Gastroesophageal sphincter (tissue), 4 donors: ENCODE results near the gene LRFN2. TPM values are rescaled to one million over a fixed set of nuclear protein-coding genes. Genes with fewer than 3 reads are reported as not detected.

Source experiments
- ATAC-seq: fragments of 150-250 bp; one replicate; pipeline ENCODE4 v1.9.1; 2016; ENCODE audit warnings: mild to moderate bottlenecking, moderate library complexity
- H3K27ac ChIP-seq, 4 donors: fragments of 200-600 bp; sonication (generic) in 3 of 4; 1 replicate in 3 of 4; 2 replicates in 1 of 4; pipeline ENCODE4 v1.5.1; 2016 to 2019
- H3K27me3 ChIP-seq: fragments of 200-600 bp; sonication (generic); one replicate; pipeline ENCODE4 v1.5.1; 2019
- H3K36me3 ChIP-seq, 2 donors: fragments of 200-600 bp; sonication (generic); one replicate each; pipeline ENCODE4 v1.5.1; 2019; ENCODE audit warnings: control low read depth in 1 of 2
- H3K4me1 ChIP-seq, 3 donors: fragments of 200-600 bp; sonication (generic); 1 replicate in 2 of 3; 2 replicates in 1 of 3; pipeline ENCODE4 v1.5.1; 2016 to 2019; ENCODE audit warnings: control low read depth in 2 of 3
- H3K4me3 ChIP-seq, 2 donors: fragments of 200-600 bp; sonication (generic); one replicate each; pipeline ENCODE4 v1.5.1; 2019; ENCODE audit warnings: mild to moderate bottlenecking in 1 of 2, moderate library complexity in 1 of 2
- H3K9me3 ChIP-seq, 3 donors: fragments of 200-600 bp; sonication (generic); one replicate each; pipeline ENCODE4 v1.5.1; 2017 to 2019; ENCODE audit warnings: control low read depth in 2 of 3
- CTCF ChIP-seq, 4 experiments: fragments of 200-600 bp in 2 of 4; fragments of 450-650 bp in 2 of 4; sonication (generic) in 1 of 4; IDR thresholded peaks; one replicate each; pipeline ENCODE4 v1.5.1; 2017 to 2019; ENCODE audit warnings: antibody characterized with exemption in 4 of 4, mild to moderate bottlenecking in 2 of 4, moderate library complexity in 2 of 4
- EP300 ChIP-seq: sonication (generic); formaldehyde crosslinking; IDR thresholded peaks from one replicate; pipeline ENCODE4 v1.6.1; 2017; ENCODE audit warnings: antibody characterized with exemption, mild to moderate bottlenecking
- POLR2A ChIP-seq, 2 donors: fragments of 450-650 bp; IDR thresholded peaks; one replicate each; pipeline ENCODE4 v1.6.1; 2017; ENCODE audit warnings: antibody characterized with exemption in 2 of 2, mild to moderate bottlenecking in 2 of 2, moderate library complexity in 1 of 2
- POLR2AphosphoS5 ChIP-seq: sonication (generic); formaldehyde crosslinking; IDR thresholded peaks from one replicate; pipeline ENCODE4 v1.6.1; 2017; ENCODE audit warnings: antibody characterized with exemption
- WGBS, 2 donors: methylation state at CpG; one replicate each; pipeline ENCODE4 v1.1.5; 2018; ENCODE audit warnings: low coverage in 1 of 2; 5-methylcytosine and 5-hydroxymethylcytosine counted together
- total RNA-seq, 4 donors: library from RNA; depleted of rRNA; stranded (reverse); fragments of >200 nt; gene quantifications; one replicate each; pipeline ENCODE4 v1.1.0, GENCODE V29; 2016

LRFN2 gene
- total RNA-seq, 4 donors from 2014 or later, result 0.13 TPM; not detected in 3

GRCh38 chr6:40535110-40535818 is 51.9 kb downstream of the LRFN2 start:
- no peaks in the 10 kb centered on the region for H3K4me1 ChIP-seq
- WGBS, 2 donors, result 100% methylated on average over 1 of the region's 3 CpGs; no CpG with 5 or more reads in 1 of the 2 donors
- peaks cover 8% of the 10 kb centered on the region for H3K27me3 ChIP-seq
- H3K9me3 ChIP-seq, result no peaks in the 10 kb centered on the region
- no peak overlapping the region for H3K4me3 ChIP-seq
- TF ChIP-seq EP300 (no peak), CTCF (IDR thresholded peaks at IDR 0.05) (no peak), POLR2AphosphoS5 (no peak), POLR2A (IDR thresholded peaks at IDR 0.05) (no peak)
- H3K27ac ChIP-seq, result no peak overlapping the region
- ATAC-seq, result no peak
- H3K36me3 ChIP-seq, result no peaks in the 10 kb centered on the region

- Histone ChIP-seq H3K4me3 (no peak overlapping the region), H3K36me3 (no peaks in the 10 kb centered on the region), H3K27me3 (no peaks in the 10 kb centered on the region), H3K9me3 (no peaks in the 10 kb centered on the region), H3K4me1 (no peaks in the 10 kb centered on the region), H3K27ac (no peak overlapping the region)
- TF ChIP-seq POLR2A (IDR thresholded peaks at IDR 0.05), result no peak
- no peak for TF ChIP-seq POLR2AphosphoS5
- TF ChIP-seq CTCF (IDR thresholded peaks at IDR 0.05), result no peak
- TF ChIP-seq EP300, result no peak
- no peak for ATAC-seq
- 84 to 92% methylated on average over 7 of the region's 7 CpGs for WGBS, 2 donors
These were observed 54.7 kb downstream of the LRFN2 start for GRCh38 chr6:40532349-40533000.

GRCh38 chr6:40529919-40530318 is 57.2 kb downstream of the LRFN2 start:
- H3K9me3 ChIP-seq, result no peaks in the 10 kb centered on the region
- 73 to 74% methylated on average over 3 to 4 of the region's 5 CpGs for WGBS, 2 donors
- no peak overlapping the region for H3K4me3 ChIP-seq
- no peak for TF ChIP-seq POLR2AphosphoS5
- TF ChIP-seq POLR2A (IDR thresholded peaks at IDR 0.05), result no peak
- no peak for TF ChIP-seq EP300
- no peak for TF ChIP-seq CTCF (IDR thresholded peaks at IDR 0.05)
- H3K27ac ChIP-seq, result no peak overlapping the region
- no peaks in the 10 kb centered on the region for H3K36me3 ChIP-seq
- no peaks in the 10 kb centered on the region for H3K27me3 ChIP-seq
- ATAC-seq, result no peak
- no peaks in the 10 kb centered on the region for H3K4me1 ChIP-seq

- TF ChIP-seq POLR2AphosphoS5, result no peak
- no peak for ATAC-seq
- no peaks in the 10 kb centered on the region for H3K27me3 ChIP-seq
- 63 to 75% methylated on average over 1 to 3 of the region's 4 CpGs for WGBS, 2 donors
- H3K36me3 ChIP-seq, result no peaks in the 10 kb centered on the region
- H3K27ac ChIP-seq, result no peak overlapping the region
- H3K9me3 ChIP-seq, result no peaks in the 10 kb centered on the region
- H3K4me1 ChIP-seq, result no peaks in the 10 kb centered on the region
- no peak overlapping the region for H3K4me3 ChIP-seq
These were observed 58.1 kb downstream of the LRFN2 start for GRCh38 chr6:40529040-40529439.

GRCh38 chr6:40528051-40528450 is 59.1 kb downstream of the LRFN2 start:
- ATAC-seq, result no peak
- Histone ChIP-seq H3K4me3 (no peak overlapping the region), H3K27ac (no peak overlapping the region), H3K27me3 (no peaks in the 10 kb centered on the region), H3K9me3 (no peaks in the 10 kb centered on the region), H3K4me1 (no peaks in the 10 kb centered on the region), H3K36me3 (no peaks in the 10 kb centered on the region)
- TF ChIP-seq EP300, result no peak
- TF ChIP-seq CTCF (IDR thresholded peaks at IDR 0.05), result no peak
- TF ChIP-seq POLR2A (IDR thresholded peaks at IDR 0.05), result no peak
- no peak for TF ChIP-seq POLR2AphosphoS5
- 91 to 96% methylated on average over 4 to 5 of the region's 5 CpGs for WGBS, 2 donors
